ENCODE results near the gene PRRC2B.

PRRC2B gene

GRCh38 chr9:131517761-131518190, 123.9 kb downstream of the PRRC2B start:
- Histone ChIP-seq H3K27me3 (ENCODE audit: control insufficient read depth in 2 of 2, insufficient read depth in 2 of 2, low read length in 2 of 2) (no peaks in the 10 kb centered on the region), H3K27ac (ENCODE audit: low read depth in 2 of 2, low read length in 2 of 2) (no peak overlapping the region), H3K36me3 (ENCODE audit: control insufficient read depth in 2 of 2, insufficient read depth in 2 of 2, low read length in 2 of 2) (peaks cover 63 to 65% of the 10 kb centered on the region in 2 donors), H3K9me3 (ENCODE audit: control insufficient read depth in 2 of 2, low read length in 2 of 2) (no peaks in the 10 kb centered on the region), H3K9ac (ENCODE audit: low read depth in 1 of 2, low read length in 2 of 2) (no peak overlapping the region), H3K4me1 (ENCODE audit: control insufficient read depth in 2 of 2, insufficient read depth in 2 of 2, low read length in 2 of 2) (no peaks in the 10 kb centered on the region), H3K4me3 (ENCODE audit: low read length in 2 of 2) (no peak overlapping the region)

DNA sequence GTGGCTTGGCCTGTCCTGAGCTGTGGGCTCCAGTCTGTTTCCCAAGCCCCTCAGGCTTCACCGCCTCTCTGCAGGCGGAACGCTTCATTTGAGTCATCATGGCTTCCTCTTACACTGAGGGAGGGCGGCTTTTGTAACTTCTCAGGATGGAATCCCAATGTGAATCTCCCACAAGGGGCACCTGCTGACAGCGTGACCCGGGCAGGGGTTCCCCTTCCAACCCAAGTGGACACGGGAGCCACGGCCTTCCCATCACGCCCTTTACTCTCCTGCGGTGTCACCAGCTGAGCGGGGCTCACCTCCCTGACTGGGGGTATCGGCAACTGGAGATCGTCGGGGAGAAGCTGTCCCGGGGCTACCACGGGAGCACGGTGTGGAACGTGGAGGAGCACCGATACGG, 124.7 kb downstream of the PRRC2B start:
- no peak overlapping the region for H3K4me3 ChIP-seq (ENCODE audit: low read length in 2 of 2)
- H3K27me3 ChIP-seq (ENCODE audit: control insufficient read depth in 2 of 2, insufficient read depth in 2 of 2, low read length in 2 of 2) = no peaks in the 10 kb centered on the region
- H3K9ac ChIP-seq (ENCODE audit: low read depth in 1 of 2, low read length in 2 of 2) = no peak overlapping the region
- peaks cover 66% of the 10 kb centered on the region in 2 donors for H3K36me3 ChIP-seq (ENCODE audit: control insufficient read depth in 2 of 2, insufficient read depth in 2 of 2, low read length in 2 of 2)
- no peaks in the 10 kb centered on the region for H3K9me3 ChIP-seq (ENCODE audit: control insufficient read depth in 2 of 2, low read length in 2 of 2)
- H3K27ac ChIP-seq (ENCODE audit: low read depth in 2 of 2, low read length in 2 of 2) = no peak overlapping the region
- H3K4me1 ChIP-seq (ENCODE audit: control insufficient read depth in 2 of 2, insufficient read depth in 2 of 2, low read length in 2 of 2) = no peaks in the 10 kb centered on the region

DNA sequence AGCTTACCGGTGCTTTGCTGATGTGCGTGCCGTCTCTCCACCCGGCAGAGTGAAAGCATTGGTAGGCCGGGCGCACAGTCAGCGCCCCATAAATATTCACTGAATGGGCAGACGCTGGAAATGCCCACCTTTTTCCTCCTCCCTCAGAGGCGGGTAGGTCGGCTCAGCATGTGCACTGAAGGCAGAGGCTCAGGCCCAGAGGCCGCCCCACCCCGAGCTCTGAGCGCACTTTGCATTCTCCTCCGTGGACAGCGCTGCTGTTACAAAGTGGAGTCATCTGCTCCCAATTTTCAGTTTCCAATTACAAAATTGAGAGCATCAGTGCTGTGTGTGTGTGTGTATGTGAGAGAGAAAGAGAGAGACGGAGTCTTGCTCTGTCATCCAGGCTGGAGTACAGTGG, 126.6 kb downstream of the PRRC2B start:
- Histone ChIP-seq H3K9ac (ENCODE audit: low read depth in 1 of 2, low read length in 2 of 2) (no peak overlapping the region), H3K9me3 (ENCODE audit: control insufficient read depth in 2 of 2, low read length in 2 of 2) (no peaks in the 10 kb centered on the region), H3K4me3 (ENCODE audit: low read length in 2 of 2) (no peak overlapping the region), H3K27me3 (ENCODE audit: control insufficient read depth in 2 of 2, insufficient read depth in 2 of 2, low read length in 2 of 2) (no peaks in the 10 kb centered on the region), H3K27ac (ENCODE audit: low read depth in 2 of 2, low read length in 2 of 2) (no peak overlapping the region), H3K4me1 (ENCODE audit: control insufficient read depth in 2 of 2, insufficient read depth in 2 of 2, low read length in 2 of 2) (no peaks in the 10 kb centered on the region), H3K36me3 (ENCODE audit: control insufficient read depth in 2 of 2, insufficient read depth in 2 of 2, low read length in 2 of 2) (peaks cover 73 to 76% of the 10 kb centered on the region in 2 donors)

- no peak overlapping the region for H3K4me3 ChIP-seq (ENCODE audit: low read length in 2 of 2)
Observed at GRCh38 chr9:131521203-131521602, 127.3 kb downstream of the PRRC2B start.

DNA sequence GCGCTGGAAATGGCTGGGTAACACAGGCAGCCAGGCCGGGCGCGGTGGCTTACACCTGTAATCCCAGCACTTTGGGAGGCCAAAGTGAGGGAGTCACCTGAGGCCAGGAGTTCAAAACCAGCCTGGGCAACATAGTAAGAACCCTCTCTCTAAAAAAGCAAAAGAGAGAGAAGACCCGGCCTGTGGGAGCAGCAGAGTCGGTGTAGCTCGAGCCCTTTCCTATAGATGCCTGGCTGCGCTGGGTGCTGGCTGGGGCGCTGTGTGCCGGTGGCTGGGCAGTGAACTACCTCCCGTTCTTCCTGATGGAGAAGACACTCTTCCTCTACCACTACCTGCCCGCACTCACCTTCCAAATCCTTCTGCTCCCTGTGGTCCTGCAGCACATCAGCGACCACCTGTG, 127.9 kb downstream of the PRRC2B start:
- Histone ChIP-seq H3K36me3 (ENCODE audit: control insufficient read depth in 2 of 2, insufficient read depth in 2 of 2, low read length in 2 of 2) (peaks cover 74 to 77% of the 10 kb centered on the region in 2 donors), H3K4me1 (ENCODE audit: control insufficient read depth in 2 of 2, insufficient read depth in 2 of 2, low read length in 2 of 2) (no peaks in the 10 kb centered on the region), H3K9me3 (ENCODE audit: control insufficient read depth in 2 of 2, low read length in 2 of 2) (no peaks in the 10 kb centered on the region), H3K4me3 (ENCODE audit: low read length in 2 of 2) (no peak overlapping the region), H3K27me3 (ENCODE audit: control insufficient read depth in 2 of 2, insufficient read depth in 2 of 2, low read length in 2 of 2) (no peaks in the 10 kb centered on the region), H3K9ac (ENCODE audit: low read depth in 1 of 2, low read length in 2 of 2) (no peak overlapping the region), H3K27ac (ENCODE audit: low read depth in 2 of 2, low read length in 2 of 2) (no peak overlapping the region)

More at GRCh38 chr9:131521203-131521602, 127.3 kb downstream of the PRRC2B start:
- Histone ChIP-seq H3K9ac (ENCODE audit: low read depth in 1 of 2, low read length in 2 of 2) (no peak overlapping the region), H3K27ac (ENCODE audit: low read depth in 2 of 2, low read length in 2 of 2) (no peak overlapping the region), H3K4me1 (ENCODE audit: control insufficient read depth in 2 of 2, insufficient read depth in 2 of 2, low read length in 2 of 2) (no peaks in the 10 kb centered on the region), H3K36me3 (ENCODE audit: control insufficient read depth in 2 of 2, insufficient read depth in 2 of 2, low read length in 2 of 2) (peaks cover 72 to 76% of the 10 kb centered on the region in 2 donors), H3K9me3 (ENCODE audit: control insufficient read depth in 2 of 2, low read length in 2 of 2) (no peaks in the 10 kb centered on the region), H3K27me3 (ENCODE audit: control insufficient read depth in 2 of 2, insufficient read depth in 2 of 2, low read length in 2 of 2) (no peaks in the 10 kb centered on the region)

GRCh38 chr9:131522257-131523085, 128.6 kb downstream of the PRRC2B start:
- Histone ChIP-seq H3K4me3 (ENCODE audit: low read length in 2 of 2) (no peak overlapping the region), H3K4me1 (ENCODE audit: control insufficient read depth in 2 of 2, insufficient read depth in 2 of 2, low read length in 2 of 2) (no peaks in the 10 kb centered on the region), H3K27ac (ENCODE audit: low read depth in 2 of 2, low read length in 2 of 2) (no peak overlapping the region), H3K9me3 (ENCODE audit: control insufficient read depth in 2 of 2, low read length in 2 of 2) (no peaks in the 10 kb centered on the region), H3K36me3 (ENCODE audit: control insufficient read depth in 2 of 2, insufficient read depth in 2 of 2, low read length in 2 of 2) (peaks cover 71 to 75% of the 10 kb centered on the region in 2 donors), H3K9ac (ENCODE audit: low read depth in 1 of 2, low read length in 2 of 2) (no peak overlapping the region), H3K27me3 (ENCODE audit: control insufficient read depth in 2 of 2, insufficient read depth in 2 of 2, low read length in 2 of 2) (no peaks in the 10 kb centered on the region)

DNA sequence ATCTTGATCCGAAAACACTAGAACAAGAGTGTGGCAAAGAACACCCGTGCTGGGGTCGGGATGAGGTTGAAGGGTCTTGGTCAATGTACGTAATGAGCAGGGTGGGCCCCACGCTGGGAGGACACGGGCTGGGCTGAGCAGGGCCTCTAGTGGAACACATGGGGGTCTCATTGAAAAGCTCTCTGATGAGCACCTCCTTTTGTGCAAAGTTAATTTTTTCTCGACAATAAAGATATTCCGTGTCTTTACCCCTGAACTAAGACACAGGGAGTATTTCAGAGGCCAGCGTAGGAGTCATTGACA, 129.2 kb downstream of the PRRC2B start:
- H3K9ac ChIP-seq (ENCODE audit: low read depth in 1 of 2, low read length in 2 of 2) = no peak overlapping the region
- H3K36me3 ChIP-seq (ENCODE audit: control insufficient read depth in 2 of 2, insufficient read depth in 2 of 2, low read length in 2 of 2) = peaks cover 71 to 77% of the 10 kb centered on the region in 2 donors

DNA sequence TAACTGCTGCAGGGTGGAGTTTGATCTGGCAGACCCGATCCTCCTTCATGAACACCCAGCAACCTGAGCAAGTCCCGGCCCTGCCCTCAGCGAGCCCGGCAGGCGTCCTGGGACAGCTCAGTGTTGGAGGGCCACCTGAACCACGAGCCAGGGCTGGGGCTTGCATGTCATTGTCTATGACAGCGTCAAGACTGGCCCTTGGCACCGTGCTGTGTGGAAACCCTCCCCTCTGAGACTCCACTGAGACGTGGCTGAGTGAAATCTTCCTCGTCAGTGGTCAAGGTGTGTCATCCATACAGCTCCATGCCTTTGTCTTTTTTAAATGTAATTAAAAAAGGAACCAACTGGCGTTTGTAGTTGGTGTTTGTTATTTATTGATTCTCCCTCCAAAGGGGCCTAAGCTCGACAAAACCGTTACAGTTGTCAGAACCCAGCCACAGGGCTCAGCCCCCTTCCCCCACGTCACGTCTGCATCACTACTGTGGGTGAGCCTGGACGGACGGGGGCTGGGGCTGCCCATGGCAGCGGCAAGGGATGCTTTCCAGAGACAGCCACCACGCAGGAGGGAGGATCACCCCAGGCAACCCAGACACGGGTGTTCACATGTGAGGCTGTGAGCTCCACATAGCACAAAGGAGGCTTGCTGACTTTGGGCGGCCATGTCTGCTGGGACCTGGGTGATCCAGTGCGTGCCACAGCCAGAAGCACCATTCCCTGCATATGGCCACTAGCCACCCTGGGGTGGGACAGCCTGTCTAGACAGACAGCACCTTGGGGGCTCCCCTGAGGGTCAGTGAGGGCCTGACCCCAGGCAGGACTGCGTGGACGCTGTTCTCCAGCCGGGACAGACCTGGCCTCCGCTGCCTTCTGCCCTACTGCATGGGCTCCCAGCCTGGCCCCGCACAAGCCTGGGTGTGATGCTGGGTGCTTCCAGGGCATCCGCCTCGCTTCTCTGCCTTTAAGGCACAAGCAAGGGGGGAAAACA, 129.9 kb downstream of the PRRC2B start:
- Histone ChIP-seq H3K9ac (ENCODE audit: low read depth in 1 of 2, low read length in 2 of 2) (no peak overlapping the region), H3K4me3 (ENCODE audit: low read length in 2 of 2) (no peak overlapping the region), H3K27me3 (ENCODE audit: control insufficient read depth in 2 of 2, insufficient read depth in 2 of 2, low read length in 2 of 2) (no peaks in the 10 kb centered on the region), H3K4me1 (ENCODE audit: control insufficient read depth in 2 of 2, insufficient read depth in 2 of 2, low read length in 2 of 2) (no peaks in the 10 kb centered on the region), H3K27ac (ENCODE audit: low read depth in 2 of 2, low read length in 2 of 2) (no peak overlapping the region), H3K9me3 (ENCODE audit: control insufficient read depth in 2 of 2, low read length in 2 of 2) (no peaks in the 10 kb centered on the region), H3K36me3 (ENCODE audit: control insufficient read depth in 2 of 2, insufficient read depth in 2 of 2, low read length in 2 of 2) (peaks cover 70 to 79% of the 10 kb centered on the region in 2 donors)

More for the DNA sequence above, 129.2 kb downstream of the PRRC2B start:
- Histone ChIP-seq H3K27ac (ENCODE audit: low read depth in 2 of 2, low read length in 2 of 2) (no peak overlapping the region), H3K9me3 (ENCODE audit: control insufficient read depth in 2 of 2, low read length in 2 of 2) (no peaks in the 10 kb centered on the region), H3K4me3 (ENCODE audit: low read length in 2 of 2) (no peak overlapping the region), H3K4me1 (ENCODE audit: control insufficient read depth in 2 of 2, insufficient read depth in 2 of 2, low read length in 2 of 2) (no peaks in the 10 kb centered on the region), H3K27me3 (ENCODE audit: control insufficient read depth in 2 of 2, insufficient read depth in 2 of 2, low read length in 2 of 2) (no peaks in the 10 kb centered on the region)

DNA sequence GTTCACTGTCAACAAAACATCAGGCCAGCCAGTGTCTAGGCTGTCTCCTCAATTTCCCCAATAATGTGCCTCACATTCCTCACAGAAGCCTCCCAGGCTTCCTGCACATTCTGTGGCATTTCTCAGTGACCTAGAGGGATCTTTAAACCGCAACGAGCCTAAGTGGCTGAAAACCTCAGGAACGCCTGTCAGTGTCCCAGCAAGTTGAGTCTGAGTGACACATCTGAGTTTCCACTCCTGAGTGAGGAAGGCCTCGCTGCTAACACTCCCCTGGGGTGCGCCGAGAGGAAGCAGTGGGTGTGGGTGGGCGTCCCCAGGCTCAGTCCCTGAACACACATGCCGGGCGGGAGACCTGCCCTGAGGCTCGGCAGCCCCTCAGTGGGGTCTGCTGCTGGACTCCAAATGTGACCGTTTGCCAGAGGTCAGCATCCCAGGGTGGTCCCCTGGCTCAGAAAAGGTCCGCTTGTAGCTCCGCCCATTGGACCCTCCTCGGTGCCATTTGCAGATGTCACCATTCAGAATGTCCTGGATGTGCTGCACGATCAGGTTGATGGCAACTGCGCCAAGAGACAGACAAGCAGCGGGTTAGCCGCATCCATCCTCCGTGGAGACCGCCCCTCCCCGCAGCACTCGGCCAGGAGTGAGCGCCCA, 130.9 kb downstream of the PRRC2B start:
- Histone ChIP-seq H3K4me3 (ENCODE audit: low read length in 2 of 2) (no peak overlapping the region), H3K36me3 (ENCODE audit: control insufficient read depth in 2 of 2, insufficient read depth in 2 of 2, low read length in 2 of 2) (peaks cover 70 to 79% of the 10 kb centered on the region in 2 donors), H3K27ac (ENCODE audit: low read depth in 2 of 2, low read length in 2 of 2) (no peak overlapping the region), H3K4me1 (ENCODE audit: control insufficient read depth in 2 of 2, insufficient read depth in 2 of 2, low read length in 2 of 2) (peaks cover 0 to under 1% of the 10 kb centered on the region in 2 donors), H3K27me3 (ENCODE audit: control insufficient read depth in 2 of 2, insufficient read depth in 2 of 2, low read length in 2 of 2) (no peaks in the 10 kb centered on the region), H3K9ac (ENCODE audit: low read depth in 1 of 2, low read length in 2 of 2) (no peak overlapping the region), H3K9me3 (ENCODE audit: control insufficient read depth in 2 of 2, low read length in 2 of 2) (no peaks in the 10 kb centered on the region)

Data from mucosa of rectum (tissue), 2 donors.